HepG2 (cell line): Measurements from ENCODE around the gene CLEC16A. TPM values are rescaled to one million over a fixed set of nuclear protein-coding genes. Genes with fewer than 3 reads are reported as not detected.

Experiments
- GMEB2 ChIP-seq: IDR thresholded peaks from 2 replicates; pipeline ENCODE4 v1.6.1; 2016; ENCODE audit warnings: missing biosample characterization, missing genetic modification reagents, low read depth
- HES4 ChIP-seq: sonication (generic); formaldehyde crosslinking; IDR thresholded peaks from 2 replicates; pipeline ENCODE4 v1.9.0; 2021; ENCODE audit warnings: mild to moderate bottlenecking, missing genetic modification reagents, borderline replicate concordance
- KMT2A ChIP-seq: sonication (generic); formaldehyde crosslinking; IDR thresholded peaks from 2 replicates; pipeline ENCODE4 v1.4.0; 2020; ENCODE audit warnings: missing genetic modification reagents
- MAZ ChIP-seq, 2 experiments: sonication (generic) in 1 of 2; formaldehyde crosslinking in 1 of 2; IDR thresholded peaks; 2 replicates each; pipeline versions ENCODE4 v1.5.0 to v1.6.1; 2012 to 2020; ENCODE audit warnings: low read depth in 2 of 2, mild to moderate bottlenecking in 2 of 2, borderline replicate concordance in 1 of 2, improper control_type of control experiment in 1 of 2, low read length in 1 of 2, missing genetic modification reagents in 1 of 2, moderate library complexity in 1 of 2
- PTBP1 ChIP-seq: fragments of 200-400 bp; formaldehyde crosslinking; IDR thresholded peaks from 2 replicates; pipeline ENCODE4 v1.6.1; 2018; ENCODE audit warnings: low read length, low read depth; ENCODE audit not compliant: poor library complexity, severe bottlenecking
- SP5 ChIP-seq: IDR thresholded peaks from 2 replicates; pipeline ENCODE4 v1.6.1; 2016; ENCODE audit warnings: low read depth, borderline replicate concordance
- STAT5B ChIP-seq: sonication (generic); formaldehyde crosslinking; IDR thresholded peaks from 2 replicates; pipeline ENCODE4 v1.4.0; 2020; ENCODE audit warnings: missing genetic modification reagents
- ZBTB40 ChIP-seq, 2 experiments: fragments of 450-650 bp in 1 of 2; sonication (generic) in 1 of 2; formaldehyde crosslinking in 1 of 2; IDR thresholded peaks; 2 replicates each; pipeline versions ENCODE4 v1.6.1 to v1.8.0; 2016 to 2022; ENCODE audit warnings: antibody characterized with exemption in 1 of 2, mild to moderate bottlenecking in 1 of 2, missing genetic modification reagents in 1 of 2
- ZNF460 ChIP-seq: sonication (generic); formaldehyde crosslinking; IDR thresholded peaks from 2 replicates; pipeline ENCODE4 v1.5.1; 2020; ENCODE audit warnings: missing genetic modification reagents, mild to moderate bottlenecking, borderline replicate concordance
- ZNF562 ChIP-seq: sonication (generic); formaldehyde crosslinking; IDR thresholded peaks from 2 replicates; pipeline ENCODE4 v1.8.0; 2022; ENCODE audit warnings: missing genetic modification reagents, borderline replicate concordance
- ZNF788 ChIP-seq: sonication (generic); formaldehyde crosslinking; IDR thresholded peaks from 2 replicates; pipeline ENCODE4 v1.5.0; 2020; ENCODE audit warnings: mild to moderate bottlenecking, missing genetic modification reagents, borderline replicate concordance
- polyA plus RNA-seq, 8 experiments: library from polyadenylated mRNA; depleted of rRNA in 3 of 8; stranded (reverse) in 7 of 8; unstranded in 1 of 8; fragments of >200 nt; fragmentation: Illumina TruSeq in 4 of 8; extraction: Trizol in 4 of 8; gene quantifications; 2 replicates each; pipeline versions ENCODE4 v1.2.1 to v1.2.3, GENCODE V29; 2011 to 2016; ENCODE audit warnings: low read depth in 4 of 8, missing spikeins in 1 of 8, mixed read lengths in 1 of 8; ENCODE audit not compliant: insufficient read depth in 1 of 8
- total RNA-seq, 5 experiments: library from RNA; depleted of rRNA; stranded (reverse); fragments of >200 nt; fragmentation: Illumina TruSeq; extraction: Trizol; gene quantifications; 2 replicates each; pipeline ENCODE4 v1.2.3, GENCODE V29; 2016; ENCODE audit warnings: low read depth in 1 of 5
- TF ChIP-seq, protein P1 (sequence below): sonication (generic); formaldehyde crosslinking; IDR thresholded peaks from 2 replicates; pipeline ENCODE4 v1.4.0; 2020; ENCODE audit warnings: missing genetic modification reagents, low read depth, mild to moderate bottlenecking, borderline replicate concordance
- TF ChIP-seq, protein P2 (sequence below): sonication (generic); formaldehyde crosslinking; IDR thresholded peaks from 2 replicates; pipeline ENCODE4 v1.4.0; 2020; ENCODE audit warnings: missing genetic modification reagents

The CLEC16A gene
- total and polyA plus RNA-seq, 2 of the 13 experiments (the other 11 are each of a cell fraction or from before 2014, with no cell fraction given): 8.5 to 10.3 TPM

DNA sequence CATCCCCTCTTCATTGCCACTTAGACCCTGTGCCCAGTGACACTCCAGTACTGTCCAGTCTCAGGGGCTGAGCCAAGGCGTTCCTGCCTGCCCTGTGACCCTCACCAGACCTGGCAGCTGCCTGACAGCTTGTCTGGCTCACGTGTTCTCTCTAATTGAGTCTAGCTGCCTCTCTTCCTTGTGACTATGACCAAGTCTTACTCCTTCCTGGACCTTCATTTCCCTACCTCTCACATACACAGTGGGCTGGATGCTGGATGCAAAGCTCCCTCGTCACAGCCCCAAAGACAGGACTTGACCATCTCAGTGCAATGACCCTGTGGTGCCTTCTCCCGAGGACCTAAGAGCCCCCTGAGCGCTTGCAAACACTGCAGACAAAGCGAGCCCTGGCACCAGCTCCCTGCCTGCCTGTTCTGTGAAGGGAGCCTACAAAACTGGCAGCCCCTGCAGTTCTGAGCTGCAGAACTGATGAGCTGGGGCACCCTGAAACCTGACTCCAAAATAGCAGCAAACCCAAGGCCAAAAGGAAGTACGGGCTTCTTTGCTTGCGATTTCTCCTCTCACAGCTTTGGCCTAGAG is 3.8 kb upstream of the CLEC16A start (continued):
- TF ChIP-seq ZBTB40 (IDR thresholded peaks at IDR 0.05) (no peak), ZBTB40 (CRISPR knock-in tag; IDR thresholded peaks at IDR 0.05) (0 out of 2 replicates have a peak, but pooled peaks have one; percentile 7), PTBP1 (no peak), ZNF460 (no peak), SP5 (CRISPR knock-in tag) (no peak), STAT5B (CRISPR knock-in tag) (no peak), HES4 (CRISPR knock-in tag) (no peak), MAZ (IDR thresholded peaks at IDR 0.05; ENCODE audit: borderline replicate concordance, low read depth, low read length) (no peak), MAZ (CRISPR knock-in tag; IDR thresholded peaks at IDR 0.05; ENCODE audit: low read depth) (no peak), KMT2A (CRISPR knock-in tag) (peak; percentile 15; the same call in 1 of the 2 replicates), ZNF788 (CRISPR knock-in tag) (0 out of 2 replicates have a peak, but pooled peaks have one; percentile 4), ZNF562 (CRISPR knock-in tag) (no peak), GMEB2 (CRISPR knock-in tag) (no peak)
- TF ChIP-seq, protein P1, sequence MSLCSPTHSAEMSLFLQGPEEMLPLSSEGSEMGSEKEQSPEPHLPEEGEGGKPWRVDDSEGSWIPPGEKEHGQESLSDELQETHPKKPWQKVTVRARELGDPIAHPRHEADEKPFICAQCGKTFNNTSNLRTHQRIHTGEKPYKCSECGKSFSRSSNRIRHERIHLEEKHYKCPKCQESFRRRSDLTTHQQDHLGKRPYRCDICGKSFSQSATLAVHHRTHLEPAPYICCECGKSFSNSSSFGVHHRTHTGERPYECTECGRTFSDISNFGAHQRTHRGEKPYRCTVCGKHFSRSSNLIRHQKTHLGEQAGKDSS (CRISPR knock-in tag): 0 out of 2 replicates have a peak, but pooled peaks have one; percentile 13
- TF ChIP-seq, protein P2, sequence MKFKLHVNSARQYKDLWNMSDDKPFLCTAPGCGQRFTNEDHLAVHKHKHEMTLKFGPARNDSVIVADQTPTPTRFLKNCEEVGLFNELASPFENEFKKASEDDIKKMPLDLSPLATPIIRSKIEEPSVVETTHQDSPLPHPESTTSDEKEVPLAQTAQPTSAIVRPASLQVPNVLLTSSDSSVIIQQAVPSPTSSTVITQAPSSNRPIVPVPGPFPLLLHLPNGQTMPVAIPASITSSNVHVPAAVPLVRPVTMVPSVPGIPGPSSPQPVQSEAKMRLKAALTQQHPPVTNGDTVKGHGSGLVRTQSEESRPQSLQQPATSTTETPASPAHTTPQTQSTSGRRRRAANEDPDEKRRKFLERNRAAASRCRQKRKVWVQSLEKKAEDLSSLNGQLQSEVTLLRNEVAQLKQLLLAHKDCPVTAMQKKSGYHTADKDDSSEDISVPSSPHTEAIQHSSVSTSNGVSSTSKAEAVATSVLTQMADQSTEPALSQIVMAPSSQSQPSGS (CRISPR knock-in tag): no peak
